GM06990 (cell line): ENCODE measurements around the gene FCN1.

Experiments used
- DNase-seq: peaks from one replicate; pipeline ENCODE4 v3.0.0-alpha.2; 2011; ENCODE audit not compliant: insufficient read length; ENCODE audit errors: extremely low read depth
- H3K27me3 ChIP-seq: replicated peaks from 2 replicates; pipeline ENCODE4 v1.6.0; 2011; ENCODE audit warnings: low read length; ENCODE audit not compliant: control insufficient read depth, insufficient read depth
- H3K36me3 ChIP-seq: 2 replicates; pipeline ENCODE4 v1.5.1; 2011; ENCODE audit warnings: low read length; ENCODE audit not compliant: control insufficient read depth, insufficient read depth
- H3K4me3 ChIP-seq: replicated peaks from 2 replicates; pipeline ENCODE4 v1.5.1; 2011; ENCODE audit warnings: low read depth, mild to moderate bottlenecking, control low read depth, low read length
- CTCF ChIP-seq: IDR thresholded peaks from 2 replicates; pipeline ENCODE4 v1.5.1; 2011; ENCODE audit warnings: low read length, control low read depth, mild to moderate bottlenecking, inconsistent platforms; ENCODE audit not compliant: insufficient read depth, poor library complexity, severe bottlenecking

Gene FCN1

GRCh38 chr9:134944916-134945315 is 27.2 kb upstream of the FCN1 start:
- DNase-seq: no peak
- Histone ChIP-seq H3K36me3 (no peaks in the 10 kb centered on the region), H3K4me3 (no peak overlapping the region), H3K27me3 (no peaks in the 10 kb centered on the region; the same call in 1 of the 2 replicates)
- no peak for TF ChIP-seq CTCF

- no peak overlapping the region for H3K4me3 ChIP-seq
- no peaks in the 10 kb centered on the region; the same call in 1 of the 2 replicates for H3K27me3 ChIP-seq
- H3K36me3 ChIP-seq: no peaks in the 10 kb centered on the region
- no peak for TF ChIP-seq CTCF
- no peak for DNase-seq
Measured at GRCh38 chr9:134944351-134944802, 26.7 kb upstream of the FCN1 start.

- Histone ChIP-seq H3K27me3 (no peaks in the 10 kb centered on the region; the same call in 1 of the 2 replicates), H3K4me3 (no peak overlapping the region), H3K36me3 (no peaks in the 10 kb centered on the region)
- DNase-seq: no peak
- TF ChIP-seq CTCF: no peak
Measured at GRCh38 chr9:134943836-134944235, 26.1 kb upstream of the FCN1 start.

GRCh38 chr9:134943411-134943810 is 25.7 kb upstream of the FCN1 start:
- TF ChIP-seq CTCF: no peak
- Histone ChIP-seq H3K27me3 (no peaks in the 10 kb centered on the region; the same call in 1 of the 2 replicates), H3K36me3 (no peaks in the 10 kb centered on the region)

GRCh38 chr9:134942788-134943184 is 25.1 kb upstream of the FCN1 start:
- Histone ChIP-seq H3K4me3 (no peak overlapping the region), H3K27me3 (no peaks in the 10 kb centered on the region; the same call in 1 of the 2 replicates), H3K36me3 (no peaks in the 10 kb centered on the region)
- no peak for TF ChIP-seq CTCF
- DNase-seq: no peak

More at GRCh38 chr9:134943411-134943810, 25.7 kb upstream of the FCN1 start:
- no peak overlapping the region for H3K4me3 ChIP-seq
- no peak for DNase-seq
